Tongue (tissue), 2 donors: ENCODE measurements around the gene OPCML. TPM values are rescaled to one million over a fixed set of nuclear protein-coding genes. Genes with fewer than 3 reads are reported as not detected.

ENCODE experiments used
- DNase-seq: peaks from one replicate; pipeline ENCODE4 v3.0.0-alpha.2; 2015
- total RNA-seq: library from RNA; depleted of rRNA; stranded (reverse); fragments of >200 nt; gene quantifications from one replicate; pipeline ENCODE4 v1.2.3, GENCODE V29; 2014

Gene OPCML
- total RNA-seq, 1 donor from 2014 or later, result 0.41 TPM

- DNase-seq, result no peak
These were observed 408.5 kb downstream of the OPCML start for GRCh38 chr11:133123796-133124195.

GRCh38 chr11:133123366-133123765 is 408.9 kb downstream of the OPCML start:
- no peak for DNase-seq

DNA sequence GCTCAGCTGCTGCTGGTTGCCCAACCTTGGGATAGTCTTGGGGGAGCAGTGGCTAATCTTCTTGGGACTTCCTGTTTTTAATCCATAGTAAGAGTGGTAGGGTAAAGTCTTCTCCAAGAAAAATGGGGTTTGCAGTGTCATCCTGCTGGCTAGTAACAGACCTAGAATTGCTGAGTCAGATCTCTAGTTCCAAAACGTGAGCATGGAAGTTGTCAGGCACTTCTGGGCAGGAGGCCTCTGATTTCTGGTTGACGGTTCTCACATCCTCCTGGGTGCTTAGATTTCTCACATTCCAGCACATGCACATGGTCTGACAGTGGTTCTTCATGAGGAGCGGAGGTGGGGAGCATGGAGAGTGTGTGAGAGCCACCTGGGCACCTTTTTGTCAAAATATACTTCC is 410.0 kb downstream of the OPCML start:
- no peak for DNase-seq

- no peak for DNase-seq
These were observed 413.6 kb downstream of the OPCML start for GRCh38 chr11:133118563-133119268.

DNA sequence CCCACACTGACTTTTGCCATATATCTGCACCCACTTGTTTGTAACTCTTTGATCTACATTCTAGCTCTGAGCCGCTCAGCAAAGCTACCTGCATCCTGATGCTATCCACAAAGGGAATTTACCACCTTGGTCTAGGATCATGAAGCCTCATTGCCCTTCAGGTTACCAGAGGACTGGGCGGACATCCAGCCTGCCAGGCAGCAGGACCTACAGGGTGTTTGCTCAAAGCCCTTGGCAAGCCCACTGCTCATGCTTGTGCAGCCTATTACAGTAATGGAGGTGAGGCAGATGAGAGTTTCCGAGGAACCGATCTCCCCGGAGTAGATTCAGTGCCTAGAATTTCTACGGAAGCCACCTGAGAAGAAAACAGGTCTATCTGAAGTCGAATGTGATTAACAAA is 417.2 kb downstream of the OPCML start:
- no peak for DNase-seq

GRCh38 chr11:133107763-133108162 is 424.5 kb downstream of the OPCML start:
- DNase-seq, result no peak

- DNase-seq, result no peak
These were observed 425.2 kb downstream of the OPCML start for GRCh38 chr11:133107136-133107535.

DNA sequence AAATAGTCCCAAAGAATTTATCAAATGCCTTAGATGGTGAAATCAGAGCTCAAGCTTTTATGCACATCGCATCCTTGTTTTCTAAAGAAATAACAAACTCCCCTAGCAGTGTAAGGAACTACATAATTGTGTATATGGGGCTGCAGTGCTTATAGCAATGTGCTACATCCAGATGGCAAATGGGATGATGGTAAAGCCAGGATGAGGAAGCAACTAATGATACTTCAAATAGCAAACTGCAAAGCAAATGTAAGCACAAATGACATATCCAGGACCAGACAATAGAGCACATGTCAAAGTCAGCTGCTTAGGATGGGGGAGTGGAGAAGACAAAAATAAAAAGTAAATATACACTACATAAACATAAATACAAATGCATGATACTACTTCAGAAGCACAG is 425.9 kb downstream of the OPCML start:
- no peak for DNase-seq

DNA sequence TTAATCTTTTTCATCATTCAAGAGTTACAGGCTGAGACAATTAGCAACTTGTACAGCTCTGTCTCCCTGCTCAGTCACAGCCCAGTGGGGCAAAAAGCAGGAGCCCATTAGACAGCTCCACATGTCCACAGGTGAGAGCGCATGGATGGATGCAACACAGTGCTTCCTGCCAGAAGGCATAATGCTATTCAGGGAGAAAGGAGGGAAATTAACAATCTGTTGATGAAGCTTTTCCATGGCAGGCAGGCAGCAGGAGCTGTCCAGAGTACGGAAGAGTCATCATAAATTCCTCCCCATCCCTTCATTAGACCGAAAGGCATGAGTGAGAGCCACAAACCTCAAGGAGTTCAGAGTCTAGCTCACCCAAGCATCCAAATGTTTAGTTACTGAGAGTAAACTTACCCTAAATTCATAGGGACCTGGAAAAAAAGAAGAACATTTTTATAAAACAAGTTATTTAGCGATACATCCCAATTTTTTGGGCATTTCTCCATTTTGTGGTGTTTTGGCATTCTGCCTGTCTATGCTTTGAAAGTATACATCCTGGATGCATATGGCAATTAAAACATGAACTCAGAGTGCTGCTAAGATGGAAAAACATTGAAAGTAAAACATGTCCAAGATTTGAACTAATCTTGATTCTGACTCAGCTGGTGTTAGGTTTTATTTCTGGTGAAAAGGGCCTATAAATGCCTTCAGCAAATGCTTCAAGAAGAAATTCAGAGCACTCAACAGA is 428.1 kb downstream of the OPCML start:
- no peak for DNase-seq

DNA sequence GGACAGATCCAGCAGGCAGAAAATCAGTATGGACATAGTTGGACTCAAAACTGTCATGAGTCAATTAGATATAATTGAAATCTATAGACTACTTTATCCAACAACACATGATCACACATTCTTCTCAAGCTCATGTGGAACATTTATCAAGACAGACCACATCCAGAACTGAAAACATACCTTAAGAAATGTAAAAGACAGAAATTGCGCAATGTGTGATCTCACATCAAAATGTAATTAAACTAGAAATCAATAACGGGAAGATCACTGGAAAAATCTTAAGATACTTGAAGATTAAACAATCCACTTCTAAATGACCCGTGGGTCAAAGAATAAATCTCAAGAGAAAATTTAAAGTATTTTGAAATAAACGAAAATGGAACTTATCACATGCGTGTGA is 435.3 kb downstream of the OPCML start:
- DNase-seq, result no peak

DNA sequence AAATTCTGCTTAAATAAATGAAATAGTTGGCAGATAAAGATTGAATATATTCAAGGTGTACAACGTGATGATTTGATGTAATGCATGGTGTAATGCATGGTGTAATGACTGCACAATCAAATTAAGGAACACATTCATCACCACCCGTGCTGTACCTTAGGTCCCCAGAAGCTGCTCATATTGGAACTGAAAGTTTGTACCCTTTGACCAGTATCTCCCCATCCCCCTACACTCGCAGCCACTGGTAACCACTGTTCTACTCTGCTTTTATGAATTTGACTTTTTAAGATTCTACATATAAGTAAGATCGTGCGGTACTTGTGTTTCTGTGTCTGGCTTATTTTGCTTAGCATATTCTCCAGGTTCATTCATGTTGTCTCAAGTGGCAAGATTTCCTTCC is 445.8 kb downstream of the OPCML start:
- no peak for DNase-seq

DNA sequence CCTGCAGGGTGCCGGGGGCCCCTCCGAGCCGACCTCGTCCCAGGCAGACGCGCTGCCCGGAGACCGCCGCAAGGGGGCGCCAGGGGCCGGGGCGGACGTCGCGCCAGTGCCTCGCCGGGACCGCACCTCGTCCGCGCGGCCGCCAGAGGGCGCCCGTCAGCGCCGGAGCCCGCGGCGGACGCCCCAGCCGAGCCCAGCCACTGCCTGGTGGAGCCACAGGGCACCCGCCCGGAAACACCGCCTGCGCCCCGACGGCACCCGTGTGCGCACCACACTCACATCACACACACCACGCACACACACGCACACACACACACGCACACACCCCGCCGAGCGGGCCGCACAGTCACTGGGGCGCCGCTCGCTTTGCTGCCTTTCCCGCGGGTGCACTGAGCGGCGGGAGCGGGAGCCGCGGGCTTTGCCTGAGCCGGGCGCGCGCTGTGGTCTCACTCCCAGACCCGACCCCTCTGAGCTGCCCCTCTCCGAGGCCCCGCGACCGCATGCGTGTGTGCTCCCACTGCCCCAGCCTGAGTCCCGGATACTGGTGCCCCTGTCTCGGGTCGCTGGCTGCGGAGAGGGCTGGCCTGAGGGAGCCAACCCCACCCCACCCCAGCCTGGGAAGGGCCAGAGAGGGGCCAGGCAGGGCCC is 449.3 kb downstream of the OPCML start:
- peak; percentile 81 for DNase-seq

DNA sequence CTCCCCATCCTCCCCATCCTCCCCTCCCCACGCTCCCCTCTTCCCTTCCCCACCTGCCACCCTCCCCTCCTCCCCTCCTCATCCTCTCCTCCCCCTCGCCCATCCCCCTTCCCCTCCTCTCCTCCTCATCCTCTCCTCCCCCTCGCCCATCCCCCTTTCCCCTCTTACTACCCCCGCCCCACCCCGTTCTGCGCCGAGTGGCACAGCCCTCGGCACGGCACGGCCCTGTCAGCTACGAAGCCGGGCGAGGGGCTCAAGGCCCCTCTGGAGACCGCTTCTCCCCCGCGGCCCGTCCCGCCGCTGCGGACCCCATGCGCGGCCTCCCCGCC is 449.9 kb downstream of the OPCML start:
- DNase-seq, result no peak

DNA sequence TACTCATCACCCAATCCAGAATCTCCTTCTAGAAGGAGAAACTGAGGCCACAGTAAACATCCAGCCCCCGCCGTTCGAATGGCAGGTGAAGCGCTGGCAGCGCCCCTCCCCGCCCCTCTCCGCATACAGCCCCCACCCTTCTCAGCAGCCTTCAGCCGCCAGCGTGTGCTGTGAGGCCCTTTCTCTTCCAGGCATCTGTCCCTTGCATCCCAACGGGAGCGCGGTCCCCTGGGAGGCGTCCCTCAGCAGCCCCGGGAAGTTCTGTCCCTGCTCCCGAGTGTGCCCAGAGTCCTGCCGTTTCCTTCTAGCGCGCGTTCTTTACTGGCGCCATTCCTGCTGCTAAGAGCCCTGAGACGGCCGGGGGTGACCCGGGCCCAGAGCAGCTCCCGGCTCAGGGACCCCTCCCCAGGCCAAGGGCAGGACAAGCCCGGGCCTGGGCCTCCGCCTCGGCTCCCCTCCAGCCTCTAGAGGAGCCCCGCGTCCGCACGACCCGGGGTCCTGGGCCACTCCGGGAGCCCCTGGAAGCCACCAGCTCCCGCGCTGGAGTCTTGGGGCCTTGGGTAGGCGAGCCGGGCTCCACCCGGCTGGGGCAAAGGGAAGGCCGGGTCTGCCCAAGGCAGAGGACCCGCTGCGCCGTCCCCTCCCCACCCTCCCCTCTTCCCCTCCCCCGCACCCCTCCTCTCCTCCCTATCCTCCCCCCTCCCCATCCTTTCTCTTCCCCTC is 450.4 kb downstream of the OPCML start:
- no peak for DNase-seq

DNA sequence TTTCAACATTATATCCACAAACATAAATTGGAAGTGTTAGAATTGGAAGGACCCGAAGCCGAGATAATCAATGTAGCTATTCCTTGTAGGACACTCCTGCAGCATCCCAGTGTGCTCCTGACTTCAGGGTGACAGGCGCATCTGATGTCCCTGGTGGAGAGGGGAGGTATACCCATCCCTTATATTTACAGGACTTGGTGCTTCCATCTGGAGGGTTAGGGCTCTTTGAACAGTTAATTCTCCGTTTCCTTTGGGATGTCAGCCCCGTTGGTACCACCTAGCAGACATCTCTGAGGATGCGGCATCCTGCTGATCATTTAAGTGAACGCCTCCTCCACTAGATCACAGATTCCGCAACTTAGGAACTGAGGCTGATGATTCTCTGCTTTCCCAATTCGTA is 451.3 kb downstream of the OPCML start:
- no peak for DNase-seq

DNA sequence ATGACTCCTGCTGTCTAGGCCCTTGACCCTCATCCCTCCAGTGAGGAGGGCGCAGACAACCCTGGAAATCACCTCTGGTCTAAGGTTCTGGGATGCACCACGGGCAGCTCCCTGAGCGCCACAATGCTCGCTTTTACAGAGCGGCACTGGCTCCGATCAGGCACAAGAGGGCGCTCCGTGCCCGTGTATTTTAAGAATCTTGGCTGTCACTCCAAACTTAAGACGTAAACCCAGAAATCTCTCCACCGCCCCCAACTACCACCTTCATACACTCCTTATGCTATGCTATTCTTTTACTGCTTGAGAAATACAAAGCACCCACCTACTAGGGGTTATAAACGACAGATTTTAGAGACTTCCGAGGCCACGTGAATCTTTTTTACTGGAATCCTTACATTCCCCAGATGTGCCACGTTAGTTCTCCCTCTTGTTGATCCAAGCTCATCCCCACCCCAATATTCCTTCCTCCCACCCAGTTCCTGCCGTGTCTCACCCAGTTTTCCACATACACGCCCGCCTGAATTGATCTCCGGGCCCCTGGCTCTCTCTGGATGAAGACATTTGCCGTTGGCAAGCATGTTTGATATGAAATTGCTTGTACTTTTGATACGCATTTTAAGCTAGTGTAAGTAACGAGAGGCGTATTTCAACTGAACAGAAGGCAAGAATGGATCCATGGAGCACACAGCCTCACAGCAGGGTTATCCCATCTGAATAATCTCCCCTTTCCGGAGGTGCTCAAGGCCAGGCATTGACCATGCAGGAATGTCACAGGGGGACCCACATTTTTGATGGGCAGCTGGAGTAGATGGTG is 453.5 kb downstream of the OPCML start:
- peak; percentile 65 for DNase-seq

- DNase-seq, result no peak
These were observed 454.3 kb downstream of the OPCML start for GRCh38 chr11:133078012-133078411.

DNA sequence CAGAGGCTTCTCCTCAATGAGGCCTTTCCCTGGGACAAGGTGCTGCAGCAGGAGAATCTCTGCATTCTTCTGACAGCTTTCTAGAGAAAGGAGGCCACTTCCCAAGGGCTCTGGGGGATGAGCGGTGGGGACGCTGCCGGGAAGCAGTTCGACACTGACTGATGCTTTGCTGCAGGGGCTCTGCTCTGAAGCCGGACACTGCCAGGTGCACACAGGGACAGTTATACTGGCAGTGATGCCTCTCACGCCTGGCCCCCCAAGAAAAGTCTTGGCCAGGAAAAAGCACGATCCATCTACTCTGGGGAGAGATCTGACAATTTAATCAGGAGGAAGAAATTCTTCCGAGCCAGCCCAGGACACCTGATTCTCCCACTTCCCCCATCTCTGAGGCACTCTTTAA is 456.9 kb downstream of the OPCML start:
- DNase-seq, result no peak

DNA sequence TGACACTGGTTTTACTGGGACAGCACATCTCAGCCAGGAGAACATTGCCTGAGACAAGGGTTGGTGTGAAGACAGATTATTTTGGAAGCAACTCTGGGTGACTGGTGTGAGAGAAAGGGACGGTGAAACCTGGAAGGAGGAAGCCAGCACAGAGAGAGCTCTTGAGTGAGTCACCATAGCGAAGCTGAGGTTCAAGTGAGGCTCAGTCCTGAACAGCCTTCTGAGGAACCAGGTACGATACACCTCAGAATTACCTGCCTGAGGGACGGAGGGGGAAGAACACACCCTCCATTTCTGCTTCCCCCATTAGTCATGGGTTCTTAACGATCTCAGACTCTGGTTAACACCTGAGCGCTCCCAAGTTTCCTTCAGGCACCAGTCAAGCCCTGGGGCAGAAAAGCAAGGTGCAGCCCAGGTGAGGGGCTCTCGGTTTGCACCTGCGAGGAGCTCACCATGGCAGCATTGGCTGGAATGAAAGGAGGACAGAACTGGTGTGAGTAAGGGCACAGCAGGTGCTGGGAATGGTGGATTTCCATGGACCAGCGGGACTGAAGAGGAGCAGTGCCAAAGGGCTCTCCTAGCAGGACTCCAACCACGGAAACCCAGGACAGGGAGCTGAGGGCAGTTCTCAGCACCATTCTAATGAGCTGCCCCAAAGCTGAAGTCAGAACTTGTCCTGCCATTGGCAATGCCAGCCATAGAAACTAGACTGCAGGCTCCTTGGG is 459.3 kb downstream of the OPCML start:
- no peak for DNase-seq

DNA sequence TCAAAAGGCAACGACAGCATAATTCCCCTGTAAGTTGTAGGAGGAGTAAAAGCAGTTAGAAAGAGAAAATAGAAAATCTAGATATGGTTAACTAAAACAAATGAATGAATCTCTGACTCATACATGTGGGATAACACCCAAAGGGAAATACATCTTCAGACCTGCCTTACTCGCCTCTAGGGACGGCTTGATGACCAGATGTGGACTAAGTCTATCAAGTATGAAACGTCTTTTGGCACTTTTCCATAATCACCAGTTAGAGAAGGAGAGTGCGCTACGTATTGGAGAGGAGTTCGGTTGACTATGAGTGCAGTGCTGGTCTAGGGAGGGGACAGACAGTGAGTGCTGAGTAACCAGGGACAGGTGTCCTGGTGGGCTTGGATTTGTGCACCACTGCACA is 459.9 kb downstream of the OPCML start:
- no peak for DNase-seq

GRCh38 chr11:133070791-133071190 is 461.5 kb downstream of the OPCML start:
- no peak for DNase-seq
